Activated CD4-positive, alpha-beta T cell treated with anti-CD3 and anti-CD28 coated beads, Interleukin-2, amount 10 ng/mL, durations not matched to agents 7 days and 5 days (primary cell): ENCODE data around the gene WDR26. TPM values are rescaled to one million over a fixed set of nuclear protein-coding genes. Genes with fewer than 3 reads are reported as not detected.
A peak's percentile ranks its signal among the peaks of the same experiment; 100 is the strongest.

ENCODE experiments used
- CTCF ChIA-PET: fragments of 350-600 bp; sonication (Branson Sonifier 250); formaldehyde crosslinking; loops from one replicate; lab custom pipeline; 2021; ENCODE audit warnings: antibody characterized with exemption; lab: Charles Lee
- POLR2A ChIA-PET: fragments of 350-600 bp; sonication (Branson Sonifier 250); formaldehyde crosslinking; loops from one replicate; lab custom pipeline; 2021; ENCODE audit warnings: antibody characterized with exemption; lab: Charles Lee
- DNase-seq: peaks from one replicate; pipeline ENCODE4 v3.0.0-alpha.2; 2020
- H3K27ac Mint-ChIP-seq: one replicate; pipeline ENCODE4 v1.8.0; 2021; ENCODE audit warnings: mild to moderate bottlenecking, moderate library complexity, mixed read lengths
- H3K27me3 Mint-ChIP-seq: one replicate; pipeline ENCODE4 v1.8.0; 2021; ENCODE audit warnings: mixed read lengths
- H3K36me3 Mint-ChIP-seq: one replicate; pipeline ENCODE4 v1.8.0; 2021; ENCODE audit warnings: low read depth, mixed read lengths
- H3K4me1 Mint-ChIP-seq: one replicate; pipeline ENCODE4 v1.8.0; 2021; ENCODE audit warnings: mixed read lengths
- H3K4me3 Mint-ChIP-seq: one replicate; pipeline ENCODE4 v1.8.0; 2021; ENCODE audit warnings: mild to moderate bottlenecking, moderate library complexity, mixed read lengths
- H3K9me3 Mint-ChIP-seq: one replicate; pipeline ENCODE4 v1.8.0; 2021; ENCODE audit warnings: mixed read lengths
- total RNA-seq, 2 experiments: library from RNA; stranded (reverse); gene quantifications; one replicate each; pipeline ENCODE4 v1.2.3, GENCODE V29; 2021

Gene WDR26
- total RNA-seq, 2 experiments from 2014 or later: 67.7 to 74.2 TPM

DNA sequence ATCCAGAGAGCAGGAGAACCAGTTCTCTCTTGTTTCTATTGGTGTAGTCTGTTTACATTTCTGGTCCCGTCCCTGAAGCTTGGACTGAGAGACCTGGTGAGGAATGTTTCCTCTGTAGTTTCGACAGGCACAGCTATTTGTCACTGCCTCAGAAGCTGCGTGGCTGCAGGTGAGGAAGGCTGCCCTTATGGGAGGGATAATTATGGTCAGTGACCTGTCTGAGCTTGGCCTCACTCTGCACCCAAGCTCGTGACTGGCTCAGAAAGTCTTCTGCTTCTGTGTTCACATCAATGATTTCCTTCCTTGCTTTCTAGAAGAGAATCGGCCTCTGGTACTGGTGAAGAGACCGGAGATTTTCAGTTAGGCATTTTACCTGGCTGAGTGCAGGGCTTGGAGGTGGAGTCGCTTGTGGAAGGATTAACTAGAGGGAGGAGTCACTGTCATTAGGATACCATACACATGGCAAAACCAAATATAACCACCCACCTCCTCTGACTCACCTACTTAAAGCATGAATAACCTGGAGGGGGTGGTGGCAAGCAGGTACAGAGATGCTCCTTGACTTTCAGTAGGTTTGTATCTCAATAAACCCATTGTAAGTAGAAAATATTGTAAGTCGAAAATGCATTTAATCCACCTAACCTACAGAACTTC lies 19.9 kb upstream of the WDR26 start:
- POLR2A ChIA-PET: no interaction called here
- no peak for DNase-seq
- H3K36me3 Mint-ChIP-seq: peaks cover 8% of the 10 kb centered on the region
- H3K27ac Mint-ChIP-seq: no peak overlapping the region
- CTCF ChIA-PET: interaction anchor here (1.5 kb wide), 1 partner anchor 11 kb away, joined by 4 read pairs; no protein-coding TSS in a partner anchor
- H3K4me3 Mint-ChIP-seq: no peak overlapping the region
- H3K27me3 Mint-ChIP-seq: no peaks in the 10 kb centered on the region
- peaks cover 35% of the 10 kb centered on the region for H3K4me1 Mint-ChIP-seq
- peaks cover 3% of the 10 kb centered on the region for H3K9me3 Mint-ChIP-seq

DNA sequence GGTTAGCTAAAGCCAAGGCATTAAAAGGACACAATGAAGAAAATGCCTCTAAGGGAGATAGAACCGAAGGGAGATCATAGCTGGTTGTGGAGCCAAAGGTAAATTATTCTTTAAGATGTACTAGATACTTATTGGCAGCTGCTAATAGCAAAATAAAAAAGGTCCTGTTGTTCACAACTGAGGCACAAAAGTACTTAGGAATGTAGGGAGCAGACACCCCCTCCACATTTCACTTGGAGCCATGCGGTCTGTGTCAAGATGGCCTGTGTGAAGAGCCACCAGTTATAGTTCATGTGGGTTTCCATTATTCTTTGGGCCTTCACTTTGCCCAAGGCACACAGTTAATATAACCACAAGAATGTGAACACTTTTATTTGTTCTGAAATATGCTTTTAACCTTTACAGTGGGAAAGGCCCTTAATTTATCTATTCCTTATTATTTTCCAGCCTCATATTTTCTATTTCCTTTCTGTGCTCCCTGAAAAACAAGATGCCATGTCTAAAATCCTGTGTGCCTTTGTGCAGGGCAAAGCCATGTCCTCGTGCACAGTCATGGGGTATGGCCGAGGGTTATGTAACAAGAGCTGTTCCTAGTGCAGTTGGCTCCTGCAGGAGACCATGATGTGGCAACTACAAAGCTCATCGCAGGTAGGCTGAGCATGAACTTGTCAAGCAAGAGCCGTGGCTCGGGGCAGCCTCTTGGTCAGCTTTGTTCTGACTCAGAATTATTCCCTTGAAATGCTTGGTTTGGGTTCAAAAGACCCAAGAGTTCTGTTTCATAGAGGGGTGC lies 16.2 kb upstream of the WDR26 start:
- peaks cover 14% of the 10 kb centered on the region for H3K4me1 Mint-ChIP-seq
- H3K36me3 Mint-ChIP-seq: peaks cover 13% of the 10 kb centered on the region
- H3K27ac Mint-ChIP-seq: peak overlapping the region; percentile 25
- H3K4me3 Mint-ChIP-seq: no peak overlapping the region
- DNase-seq: no peak
- CTCF ChIA-PET: interaction anchor here (0.6 to 1.7 kb wide), 6 partner anchors 12 to 757 kb away, joined by 3 to 4 read pairs (median 4); no protein-coding TSS in a partner anchor
- POLR2A ChIA-PET: no interaction called here
- peaks cover 3% of the 10 kb centered on the region for H3K9me3 Mint-ChIP-seq
- H3K27me3 Mint-ChIP-seq: no peaks in the 10 kb centered on the region

DNA sequence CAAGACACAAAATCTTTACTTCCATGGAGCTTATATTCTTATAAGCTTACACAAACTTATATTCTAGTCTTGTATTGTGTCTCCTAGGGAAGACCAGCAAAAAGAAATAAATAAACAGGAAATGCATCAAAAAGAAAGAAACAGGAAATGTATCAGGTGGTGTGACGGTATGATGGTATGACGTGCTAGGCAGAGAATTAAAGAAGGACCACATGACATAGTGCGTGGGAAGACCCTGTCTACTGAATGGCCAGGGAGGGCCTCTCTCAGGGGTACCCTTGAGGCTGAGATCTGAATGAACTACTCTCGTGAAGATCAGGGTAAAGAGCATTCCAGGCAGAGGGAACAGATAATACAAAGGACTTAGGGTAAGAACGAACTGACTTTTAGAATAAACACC lies 15.6 kb upstream of the WDR26 start:
- POLR2A ChIA-PET: no interaction called here
- Mint-ChIP-seq H3K27me3 (no peaks in the 10 kb centered on the region), H3K27ac (no peak overlapping the region), H3K4me1 (peaks cover 14% of the 10 kb centered on the region), H3K36me3 (peaks cover 13% of the 10 kb centered on the region), H3K9me3 (peaks cover 3% of the 10 kb centered on the region), H3K4me3 (no peak overlapping the region)
- no peak for DNase-seq
- CTCF ChIA-PET: interaction anchor here (1.2 to 1.7 kb wide), 3 partner anchors 17 to 104 kb away, joined by 3 to 4 read pairs (median 3); no protein-coding TSS in a partner anchor

DNA sequence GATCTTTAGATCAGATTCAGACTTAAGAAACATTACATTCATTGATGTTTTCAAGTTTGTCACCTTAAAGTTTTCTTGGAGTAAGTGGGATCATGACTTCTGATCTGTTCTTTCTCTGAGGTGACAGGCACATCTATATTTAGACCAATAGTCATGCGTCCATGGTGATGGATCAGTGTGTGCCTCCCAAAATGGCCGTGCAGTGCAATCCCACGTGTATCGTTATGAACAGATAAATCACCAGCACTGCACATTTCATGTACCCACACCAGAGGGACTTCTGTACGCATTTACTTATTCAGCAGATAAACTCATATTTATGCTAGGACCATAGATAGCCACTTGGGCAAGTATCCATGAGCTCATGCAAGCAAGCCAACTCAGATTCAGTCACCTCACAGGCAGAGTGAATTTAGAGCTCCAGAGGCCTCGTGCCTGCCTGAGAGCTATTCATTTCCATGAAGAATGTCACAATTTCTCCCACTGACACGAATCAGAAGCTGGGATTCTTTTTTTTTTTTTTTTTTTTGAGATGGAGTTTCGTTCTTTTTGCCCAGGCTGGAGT lies 13.9 kb upstream of the WDR26 start:
- Mint-ChIP-seq H3K4me3 (no peak overlapping the region), H3K27ac (no peak overlapping the region), H3K9me3 (peaks cover 3% of the 10 kb centered on the region), H3K4me1 (peaks cover 14% of the 10 kb centered on the region), H3K36me3 (peaks cover 13% of the 10 kb centered on the region), H3K27me3 (no peaks in the 10 kb centered on the region)
- DNase-seq: no peak
- POLR2A ChIA-PET: no interaction called here
- CTCF ChIA-PET: interaction anchor here (0.6 to 2.8 kb wide), 2 partner anchors 8 to 253 kb away, joined by 3 to 20 read pairs; no protein-coding TSS in a partner anchor

DNA sequence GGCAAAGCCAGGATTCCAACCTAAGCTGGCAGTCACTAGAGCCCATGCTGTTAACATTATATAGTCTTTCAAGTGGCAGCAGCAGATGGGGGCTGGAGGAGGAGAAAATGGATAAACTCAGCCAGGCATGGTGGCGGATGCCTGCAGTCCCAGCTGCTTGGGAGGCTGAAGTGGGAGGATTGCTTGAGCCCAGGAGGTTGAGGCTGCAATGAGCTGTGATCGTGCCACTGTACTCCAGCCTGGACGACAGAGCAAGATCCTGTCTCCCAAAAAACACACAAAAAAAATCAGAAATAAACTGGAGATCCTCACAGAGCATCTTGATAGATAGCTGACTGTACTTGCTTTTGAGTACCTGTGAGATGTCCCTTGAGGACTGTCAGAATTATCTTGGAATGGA lies 13.4 kb upstream of the WDR26 start:
- no peak overlapping the region for H3K27ac Mint-ChIP-seq
- H3K27me3 Mint-ChIP-seq: no peaks in the 10 kb centered on the region
- H3K4me1 Mint-ChIP-seq: peaks cover 14% of the 10 kb centered on the region
- peaks cover 13% of the 10 kb centered on the region for H3K36me3 Mint-ChIP-seq
- ChIA-PET CTCF (interaction anchor here (2.8 kb wide), 1 partner anchor 9 kb away, joined by 20 read pairs; no protein-coding TSS in a partner anchor), POLR2A (no interaction called here)
- peaks cover 3% of the 10 kb centered on the region for H3K9me3 Mint-ChIP-seq
- H3K4me3 Mint-ChIP-seq: no peak overlapping the region
- no peak for DNase-seq

DNA sequence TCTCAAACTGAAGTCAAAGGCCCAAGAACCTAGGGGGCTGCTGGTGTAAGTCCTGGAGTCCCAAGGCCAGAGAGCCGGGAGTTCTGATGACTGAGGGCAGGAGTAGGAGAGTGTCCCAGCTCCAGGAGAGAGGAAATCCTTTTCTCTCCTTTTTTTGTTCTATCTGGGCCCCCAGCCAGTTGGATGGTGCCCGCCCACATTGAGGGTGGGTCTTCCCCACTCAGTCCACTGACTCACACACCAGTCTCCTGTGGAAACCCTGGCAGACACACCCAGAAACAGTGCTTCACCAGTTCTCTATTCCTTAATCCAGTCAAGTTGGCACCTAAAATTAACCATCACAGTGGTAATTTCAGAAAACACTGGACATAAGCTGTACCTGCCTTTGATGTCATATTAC lies 12.7 kb upstream of the WDR26 start:
- ChIA-PET CTCF (interaction anchor here (1.8 to 2.8 kb wide), 2 partner anchors 9 to 11 kb away, joined by 7 to 20 read pairs; no protein-coding TSS in a partner anchor), POLR2A (no interaction called here)
- Mint-ChIP-seq H3K36me3 (peaks cover 13% of the 10 kb centered on the region), H3K4me1 (peaks cover 14% of the 10 kb centered on the region), H3K27me3 (no peaks in the 10 kb centered on the region), H3K9me3 (peaks cover 3% of the 10 kb centered on the region), H3K4me3 (no peak overlapping the region), H3K27ac (no peak overlapping the region)
- no peak for DNase-seq

DNA sequence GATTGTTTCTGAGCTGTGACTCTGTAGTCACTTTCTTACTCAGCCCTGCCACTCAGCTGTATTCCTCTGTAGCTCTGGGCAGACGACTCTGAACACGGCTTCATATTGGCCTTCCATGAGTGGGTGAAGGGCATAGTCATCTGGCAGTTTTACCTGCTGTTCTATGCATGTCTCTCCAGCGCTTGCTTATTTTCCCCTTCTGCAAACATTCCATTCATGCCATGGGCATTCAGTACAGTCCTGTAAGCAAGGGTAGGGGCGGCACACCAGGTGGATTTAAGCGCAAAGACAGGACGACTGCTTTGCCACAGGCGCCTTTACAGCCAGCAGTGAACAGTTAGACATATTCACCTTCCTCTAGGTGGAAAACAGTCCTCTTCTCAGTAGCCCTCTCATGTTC lies 4.4 kb upstream of the WDR26 start:
- CTCF ChIA-PET: interaction anchor here (1.0 kb wide), 1 partner anchor 12 kb away, joined by 3 read pairs; no protein-coding TSS in a partner anchor
- H3K4me3 Mint-ChIP-seq: no peak overlapping the region
- no peak for DNase-seq
- H3K4me1 Mint-ChIP-seq: peaks cover 28% of the 10 kb centered on the region
- H3K27ac Mint-ChIP-seq: no peak overlapping the region
- no peaks in the 10 kb centered on the region for H3K9me3 Mint-ChIP-seq
- H3K36me3 Mint-ChIP-seq: peaks cover 5% of the 10 kb centered on the region
- no peaks in the 10 kb centered on the region for H3K27me3 Mint-ChIP-seq
- POLR2A ChIA-PET: no interaction called here

DNA sequence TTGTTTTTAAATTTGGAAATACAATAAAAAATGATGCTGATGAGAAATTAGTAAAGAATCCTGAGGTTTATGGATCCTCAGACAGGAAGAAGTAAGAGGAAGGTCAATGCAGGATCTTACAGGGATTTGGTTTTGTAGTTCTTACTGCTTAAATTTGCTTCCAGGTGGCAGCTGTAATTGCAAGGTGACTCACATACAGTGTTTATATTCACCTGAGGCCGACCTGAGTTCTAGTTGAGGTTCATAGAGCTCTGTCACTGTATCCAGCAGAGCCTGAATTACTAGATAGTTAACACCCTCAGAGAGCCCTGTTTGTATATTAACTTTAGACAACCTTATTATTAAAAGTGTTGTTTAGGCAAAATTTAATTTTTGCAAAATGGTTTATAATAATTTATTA lies 1.4 kb upstream of the WDR26 start:
- H3K27me3 Mint-ChIP-seq: no peaks in the 10 kb centered on the region
- H3K4me1 Mint-ChIP-seq: peaks cover 49% of the 10 kb centered on the region
- DNase-seq: no peak
- peak overlapping the region; percentile 98 for H3K27ac Mint-ChIP-seq
- POLR2A ChIA-PET: no interaction called here
- H3K36me3 Mint-ChIP-seq: peaks cover 20% of the 10 kb centered on the region
- H3K4me3 Mint-ChIP-seq: peak overlapping the region; percentile 95
- no peaks in the 10 kb centered on the region for H3K9me3 Mint-ChIP-seq
- CTCF ChIA-PET: interaction anchor here (2.2 kb wide), 1 partner anchor 21 kb away, joined by 7 read pairs; no protein-coding TSS in a partner anchor

DNA sequence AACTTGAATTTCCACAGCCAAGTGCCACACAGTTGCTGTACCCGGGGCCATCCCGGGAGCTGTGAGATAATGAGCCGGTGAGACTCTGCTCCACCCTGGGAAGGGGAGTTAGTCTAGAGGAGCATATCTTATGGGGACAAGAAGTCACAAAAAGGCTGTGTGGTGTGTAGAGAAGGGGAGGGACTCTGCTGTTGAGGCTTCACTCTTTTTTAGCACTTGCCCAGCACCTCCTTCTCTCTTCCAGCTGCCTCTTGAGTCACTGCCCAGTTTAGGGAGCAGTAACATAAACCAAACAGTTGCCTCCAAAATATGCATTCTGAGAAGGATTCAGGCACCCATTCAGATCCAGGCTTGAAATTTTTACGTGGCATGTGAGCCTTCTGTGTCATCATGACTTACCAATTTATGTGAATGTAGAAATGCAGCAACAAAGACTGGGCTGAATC lies 744 bp upstream of the WDR26 start:
- POLR2A ChIA-PET: no interaction called here
- peak overlapping the region; percentile 98 for H3K27ac Mint-ChIP-seq
- peaks cover 25% of the 10 kb centered on the region for H3K36me3 Mint-ChIP-seq
- H3K9me3 Mint-ChIP-seq: no peaks in the 10 kb centered on the region
- peaks cover 55% of the 10 kb centered on the region for H3K4me1 Mint-ChIP-seq
- no peak for DNase-seq
- CTCF ChIA-PET: interaction anchor here (2.2 kb wide), 1 partner anchor 21 kb away, joined by 7 read pairs; no protein-coding TSS in a partner anchor
- no peaks in the 10 kb centered on the region for H3K27me3 Mint-ChIP-seq
- H3K4me3 Mint-ChIP-seq: peak overlapping the region; percentile 95

DNA sequence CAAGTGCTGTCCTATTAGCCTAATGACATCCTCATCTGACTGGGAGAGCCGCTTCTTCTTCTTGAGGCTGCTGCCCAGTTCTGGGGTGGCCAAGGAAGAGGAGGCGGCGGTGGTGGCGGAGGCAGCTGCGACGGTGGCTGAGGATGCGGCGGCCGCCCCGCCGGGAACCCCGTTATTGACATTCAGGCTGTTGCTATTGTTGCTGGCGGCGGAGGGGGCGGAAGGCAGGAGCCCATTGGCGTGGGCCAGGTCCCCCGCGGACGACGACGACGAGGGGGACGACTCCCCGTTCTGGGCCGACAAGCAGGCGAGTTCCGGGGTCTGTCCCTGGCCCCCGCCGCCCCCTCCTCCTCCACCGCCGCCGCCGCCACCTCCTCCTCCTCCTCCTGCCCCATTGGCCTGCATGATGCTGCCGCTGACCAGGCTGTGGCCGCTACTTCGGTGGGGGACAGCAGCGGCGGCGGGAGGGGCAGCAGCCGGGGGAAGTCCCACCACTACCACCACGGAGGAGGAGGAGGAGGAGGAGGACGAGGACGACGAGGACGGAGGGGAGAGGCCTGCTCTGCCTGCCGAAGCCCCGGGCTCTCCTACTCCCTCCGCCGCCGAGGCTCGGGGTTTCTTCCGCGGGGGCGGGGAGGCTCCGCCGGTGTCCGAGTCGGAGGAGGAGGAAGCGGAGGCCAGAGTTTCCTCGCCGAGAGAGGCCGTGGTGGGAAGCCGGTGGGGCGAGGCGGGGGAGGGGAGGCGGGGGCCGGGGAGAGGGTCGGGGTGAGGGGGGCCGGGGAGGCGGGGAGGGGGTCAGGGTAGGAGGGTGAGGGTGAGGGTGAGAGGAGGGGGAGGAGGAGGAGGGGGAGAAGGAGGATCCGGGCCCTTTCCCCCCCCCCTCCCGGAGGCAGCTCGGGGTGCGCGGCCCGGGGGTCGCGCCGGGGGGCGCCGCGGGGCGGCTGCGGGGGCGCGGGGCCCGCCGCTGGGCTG lies 610 bp downstream of the WDR26 start:
- peak overlapping the region; percentile 88 for H3K27ac Mint-ChIP-seq
- peak; percentile 58 for DNase-seq
- no peaks in the 10 kb centered on the region for H3K27me3 Mint-ChIP-seq
- ChIA-PET POLR2A (interaction anchor here (0.6 kb wide), 1 partner anchor 696 kb away, joined by 3 read pairs; no protein-coding TSS in a partner anchor), CTCF (interaction anchor here (0.9 to 2.2 kb wide), 4 partner anchors 18 to 61 kb away, joined by 3 to 7 read pairs (median 3); no protein-coding TSS in a partner anchor)
- H3K9me3 Mint-ChIP-seq: no peaks in the 10 kb centered on the region
- H3K36me3 Mint-ChIP-seq: peaks cover 29% of the 10 kb centered on the region
- H3K4me3 Mint-ChIP-seq: peak overlapping the region; percentile 95
- H3K4me1 Mint-ChIP-seq: peaks cover 61% of the 10 kb centered on the region

DNA sequence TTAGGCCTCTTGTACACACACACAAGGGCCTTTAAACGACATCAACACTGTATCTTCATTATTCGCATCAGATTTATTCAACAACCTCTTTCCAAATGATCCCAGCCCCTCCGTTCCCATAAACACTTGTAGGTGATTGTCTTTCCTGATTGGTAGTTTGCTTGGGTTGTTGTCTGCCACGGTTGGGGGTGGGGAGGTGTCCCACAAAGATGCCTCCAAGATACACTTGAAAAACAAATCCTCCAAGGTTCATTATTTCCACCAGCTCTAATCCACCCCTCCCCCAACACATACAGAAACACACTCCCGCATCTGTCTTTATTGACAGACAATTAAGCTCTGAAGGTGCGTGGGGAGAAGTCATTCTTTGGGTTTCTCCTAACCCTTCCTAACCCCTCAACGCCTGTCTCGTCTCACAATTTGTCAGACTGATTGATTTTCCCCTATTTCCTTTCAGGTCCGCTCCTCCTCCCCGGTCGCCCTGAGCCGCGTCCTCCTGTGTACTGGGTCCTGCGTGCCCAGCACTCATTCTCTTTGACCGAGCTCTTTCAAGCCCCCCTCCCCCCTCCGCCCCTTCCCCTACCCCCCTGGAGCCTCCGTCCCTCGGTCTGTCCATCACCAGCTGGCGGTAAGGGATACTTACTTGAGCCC lies 1.4 kb downstream of the WDR26 start:
- peaks cover 32% of the 10 kb centered on the region for H3K36me3 Mint-ChIP-seq
- no peaks in the 10 kb centered on the region for H3K9me3 Mint-ChIP-seq
- H3K4me3 Mint-ChIP-seq: peak overlapping the region; percentile 91
- ChIA-PET CTCF (interaction anchor here (0.8 to 1.1 kb wide), 4 partner anchors 10 to 45 kb away, joined by 3 to 4 read pairs (median 3); no protein-coding TSS in a partner anchor), POLR2A (no interaction called here)
- H3K27ac Mint-ChIP-seq: peak overlapping the region; percentile 88
- no peaks in the 10 kb centered on the region for H3K27me3 Mint-ChIP-seq
- peaks cover 64% of the 10 kb centered on the region for H3K4me1 Mint-ChIP-seq
- peak; percentile 35 for DNase-seq
